GM19023 (cell line): ENCODE data around the gene KPNA6.
"Not testable (repeated sequence)": the region's sequence is repeated elsewhere in the genome, so short reads cannot be mapped to it uniquely, and the experiment has no call there.

Source experiments
- ATAC-seq: cut with Tn5 transposase; IDR thresholded peaks from one replicate; pipeline ENCODE4 v1.9.1; 2021; ENCODE audit warnings: mild to moderate bottlenecking, moderate library complexity; ENCODE audit not compliant: unreplicated experiment

Gene KPNA6

GRCh38 chr1:32100359-32100758, 7.5 kb upstream of the KPNA6 start:
- ATAC-seq, result no peak

GRCh38 chr1:32100807-32101708, 6.8 kb upstream of the KPNA6 start:
- no peak for ATAC-seq

GRCh38 chr1:32104127-32104526, 3.7 kb upstream of the KPNA6 start:
- no peak for ATAC-seq

- ATAC-seq, result no peak
Measured at GRCh38 chr1:32105338-32105737, 2.5 kb upstream of the KPNA6 start.

GRCh38 chr1:32106663-32107275, 1.1 kb upstream of the KPNA6 start:
- no peak for ATAC-seq

- ATAC-seq, result no peak
Measured at GRCh38 chr1:32111040-32111623, 3.3 kb downstream of the KPNA6 start.

- ATAC-seq, result no peak
Measured at GRCh38 chr1:32111789-32112188, 3.9 kb downstream of the KPNA6 start.

- ATAC-seq, result no peak
Measured at GRCh38 chr1:32112806-32113375, 5.0 kb downstream of the KPNA6 start.

GRCh38 chr1:32113436-32113835, 5.6 kb downstream of the KPNA6 start:
- not testable (repeated sequence) for ATAC-seq

GRCh38 chr1:32114420-32114819, 6.6 kb downstream of the KPNA6 start:
- no peak for ATAC-seq

GRCh38 chr1:32115496-32115895, 7.6 kb downstream of the KPNA6 start:
- ATAC-seq, result no peak

- no peak for ATAC-seq
Measured at GRCh38 chr1:32116531-32116930, 8.7 kb downstream of the KPNA6 start.

- no peak for ATAC-seq
Measured at GRCh38 chr1:32122151-32122550, 14.3 kb downstream of the KPNA6 start.

GRCh38 chr1:32123361-32123760, 15.5 kb downstream of the KPNA6 start:
- ATAC-seq, result not testable (repeated sequence)

GRCh38 chr1:32125313-32125712, 17.5 kb downstream of the KPNA6 start:
- ATAC-seq, result no peak

- ATAC-seq, result no peak
Measured at GRCh38 chr1:32126770-32127169, 18.9 kb downstream of the KPNA6 start.

- no peak for ATAC-seq
Measured at GRCh38 chr1:32127409-32128198, 19.7 kb downstream of the KPNA6 start.

- ATAC-seq, result no peak
Measured at GRCh38 chr1:32128479-32128878, 20.6 kb downstream of the KPNA6 start.

- ATAC-seq, result no peak
Measured at GRCh38 chr1:32128964-32129363, 21.1 kb downstream of the KPNA6 start.

GRCh38 chr1:32133950-32134280, 26.1 kb downstream of the KPNA6 start:
- not testable (repeated sequence) for ATAC-seq

- ATAC-seq, result no peak
Measured at GRCh38 chr1:32137111-32137510, 29.3 kb downstream of the KPNA6 start.
